PC-9 (cell line): ENCODE results near the gene SNX13. TPM values are rescaled to one million over a fixed set of nuclear protein-coding genes. Genes with fewer than 3 reads are reported as not detected.

Experiments used
- BruUV-seq: library from RNA; stranded (reverse); fragments of 400-500 nt; replicated peaks from 2 replicates; lab custom pipeline; 2021; lab: Mats Ljungman, UMichigan
- CTCF ChIA-PET: fragments of 300-600 bp; sonication (Branson Sonifier 250); formaldehyde crosslinking; loops from one replicate; lab custom pipeline; 2022; ENCODE audit warnings: antibody characterized with exemption; lab: Charles Lee
- POLR2A ChIA-PET: fragments of 300-600 bp; sonication (Branson Sonifier 250); formaldehyde crosslinking; loops from one replicate; lab custom pipeline; 2022; ENCODE audit warnings: antibody characterized with exemption; ENCODE audit not compliant: unreplicated experiment; lab: Charles Lee
- DNase-seq, 2 experiments: peaks; one replicate each; pipeline versions ENCODE4 v3.0.0 to v3.0.0-alpha.2; 2015 to 2022; ENCODE audit warnings: mixed read lengths in 1 of 2
- H2AFZ ChIP-seq: fragments of 200-600 bp; sonication (generic); 2 replicates; pipeline ENCODE4 v1.8.1; 2017; ENCODE audit warnings: antibody characterized with exemption
- H3F3A ChIP-seq: fragments of 200-600 bp; sonication (generic); 2 replicates; pipeline ENCODE4 v1.8.1; 2017; ENCODE audit warnings: antibody characterized with exemption, mild to moderate bottlenecking, low read depth; ENCODE audit not compliant: insufficient read depth
- H3K27ac ChIP-seq: fragments of 200-600 bp; sonication (generic); 2 replicates; pipeline ENCODE4 v1.6.1; 2016; ENCODE audit warnings: mixed run types
- H3K27me3 ChIP-seq: fragments of 200-600 bp; sonication (generic); 2 replicates; pipeline ENCODE4 v1.6.1; 2016; ENCODE audit warnings: low read depth, mixed run types; ENCODE audit not compliant: insufficient read depth
- H3K36me3 ChIP-seq: fragments of 200-600 bp; sonication (generic); 2 replicates; pipeline ENCODE4 v1.6.1; 2016; ENCODE audit warnings: low read depth, mixed run types
- H3K4me1 ChIP-seq: fragments of 200-600 bp; sonication (generic); replicated peaks from 2 replicates; pipeline ENCODE4 v1.6.1; 2016; ENCODE audit warnings: mixed run types; ENCODE audit not compliant: insufficient read depth
- H3K4me2 ChIP-seq: fragments of 200-600 bp; sonication (generic); 2 replicates; pipeline ENCODE4 v1.6.1; 2017; ENCODE audit warnings: mixed run types
- H3K4me3 ChIP-seq: fragments of 200-600 bp; sonication (generic); 2 replicates; pipeline ENCODE4 v1.6.1; 2016; ENCODE audit warnings: mixed run types
- H3K79me2 ChIP-seq: fragments of 200-600 bp; sonication (generic); 2 replicates; pipeline ENCODE4 v1.6.1; 2017; ENCODE audit warnings: low read depth, mixed run types
- H3K9me2 ChIP-seq: fragments of 200-600 bp; sonication (generic); 2 replicates; pipeline ENCODE4 v1.8.1; 2017; ENCODE audit warnings: mild to moderate bottlenecking; ENCODE audit not compliant: insufficient read depth
- H3K9me3 ChIP-seq: fragments of 200-600 bp; sonication (generic); 2 replicates; pipeline ENCODE4 v1.8.1; 2016; ENCODE audit warnings: low read depth; ENCODE audit not compliant: insufficient read depth
- H4K20me1 ChIP-seq: fragments of 200-600 bp; sonication (generic); 2 replicates; pipeline ENCODE4 v1.8.1; 2017; ENCODE audit not compliant: insufficient read depth
- EZH2 ChIP-seq: fragments of 200-600 bp; sonication (generic); IDR thresholded peaks from 2 replicates; pipeline ENCODE4 v1.8.0; 2017; ENCODE audit warnings: antibody characterized with exemption, low read depth
- intact Hi-C: fragments of 100-400 bp; cut with micrococcal nuclease; formaldehyde crosslinking; loops from one replicate; pipeline ENCODE4 v1.10.0; 2022; ENCODE audit not compliant: unreplicated experiment
- total RNA-seq: library from RNA; stranded (reverse); gene quantifications from 2 replicates; pipeline ENCODE4 v1.2.3, GENCODE V29; 2021
- TF ChIP-seq, protein P1 (sequence below): fragments of 200-600 bp; sonication (generic); conservative IDR thresholded peaks from 2 replicates; pipeline ENCODE4 v1.6.1; 2017; ENCODE audit warnings: mixed run types, antibody characterized with exemption, mild to moderate bottlenecking, moderate library complexity

Gene SNX13
- total RNA-seq, 1 experiment from 2014 or later: 56.3 TPM

- peaks cover 4% of the 10 kb centered on the region; the same call in 1 of the 2 replicates for H3F3A ChIP-seq
- H2AFZ ChIP-seq: no peak overlapping the region
- H4K20me1 ChIP-seq: no peaks in the 10 kb centered on the region
- 0 out of 2 replicates have a peak, but pooled peaks cover 10% of the 10 kb centered on the region for H3K36me3 ChIP-seq
- H3K9me2 ChIP-seq: no peaks in the 10 kb centered on the region; the same call in 1 of the 2 replicates
- CTCF ChIA-PET: no interaction called here
- no peak overlapping the region for H3K4me3 ChIP-seq
- no peaks in the 10 kb centered on the region for H3K9me3 ChIP-seq
- no peaks in the 10 kb centered on the region for H3K27me3 ChIP-seq
- no peaks in the 10 kb centered on the region for H3K79me2 ChIP-seq
- POLR2A ChIA-PET: no interaction called here
- BruUV-seq: no TSS peak
- no peak for DNase-seq
- peaks cover 14% of the 10 kb centered on the region for H3K4me1 ChIP-seq
- no peak overlapping the region for H3K27ac ChIP-seq
- no peak for TF ChIP-seq EZH2
- TF ChIP-seq, protein P1, sequence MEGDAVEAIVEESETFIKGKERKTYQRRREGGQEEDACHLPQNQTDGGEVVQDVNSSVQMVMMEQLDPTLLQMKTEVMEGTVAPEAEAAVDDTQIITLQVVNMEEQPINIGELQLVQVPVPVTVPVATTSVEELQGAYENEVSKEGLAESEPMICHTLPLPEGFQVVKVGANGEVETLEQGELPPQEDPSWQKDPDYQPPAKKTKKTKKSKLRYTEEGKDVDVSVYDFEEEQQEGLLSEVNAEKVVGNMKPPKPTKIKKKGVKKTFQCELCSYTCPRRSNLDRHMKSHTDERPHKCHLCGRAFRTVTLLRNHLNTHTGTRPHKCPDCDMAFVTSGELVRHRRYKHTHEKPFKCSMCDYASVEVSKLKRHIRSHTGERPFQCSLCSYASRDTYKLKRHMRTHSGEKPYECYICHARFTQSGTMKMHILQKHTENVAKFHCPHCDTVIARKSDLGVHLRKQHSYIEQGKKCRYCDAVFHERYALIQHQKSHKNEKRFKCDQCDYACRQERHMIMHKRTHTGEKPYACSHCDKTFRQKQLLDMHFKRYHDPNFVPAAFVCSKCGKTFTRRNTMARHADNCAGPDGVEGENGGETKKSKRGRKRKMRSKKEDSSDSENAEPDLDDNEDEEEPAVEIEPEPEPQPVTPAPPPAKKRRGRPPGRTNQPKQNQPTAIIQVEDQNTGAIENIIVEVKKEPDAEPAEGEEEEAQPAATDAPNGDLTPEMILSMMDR: no peak
- intact Hi-C loops: no loop called here
- H3K4me2 ChIP-seq: no peak overlapping the region
Observed at GRCh38 chr7:17787257-17787656, 153.0 kb downstream of the SNX13 start.

GRCh38 chr7:17786314-17786852, 153.9 kb downstream of the SNX13 start:
- Histone ChIP-seq H3K27me3 (no peaks in the 10 kb centered on the region), H3K4me1 (peaks cover 22% of the 10 kb centered on the region), H3K4me2 (no peak overlapping the region), H3K36me3 (0 out of 2 replicates have a peak, but pooled peaks cover 10% of the 10 kb centered on the region), H3K79me2 (no peaks in the 10 kb centered on the region), H3K27ac (no peak overlapping the region), H2AFZ (no peak overlapping the region), H4K20me1 (no peaks in the 10 kb centered on the region), H3K9me3 (0 out of 2 replicates have a peak, but pooled peaks cover 3% of the 10 kb centered on the region), H3K9me2 (no peaks in the 10 kb centered on the region; the same call in 1 of the 2 replicates), H3F3A (peaks cover 5% of the 10 kb centered on the region; the same call in 1 of the 2 replicates), H3K4me3 (no peak overlapping the region)
- TF ChIP-seq, protein P1: no peak
- no peak for TF ChIP-seq EZH2
- ChIA-PET POLR2A (no interaction called here), CTCF (interaction anchor here (0.5 kb wide), 1 partner anchor 571 kb away, joined by 3 read pairs; no protein-coding TSS in a partner anchor)
- DNase-seq: no peak
- intact Hi-C loops: no loop called here
- no TSS peak for BruUV-seq

DNA sequence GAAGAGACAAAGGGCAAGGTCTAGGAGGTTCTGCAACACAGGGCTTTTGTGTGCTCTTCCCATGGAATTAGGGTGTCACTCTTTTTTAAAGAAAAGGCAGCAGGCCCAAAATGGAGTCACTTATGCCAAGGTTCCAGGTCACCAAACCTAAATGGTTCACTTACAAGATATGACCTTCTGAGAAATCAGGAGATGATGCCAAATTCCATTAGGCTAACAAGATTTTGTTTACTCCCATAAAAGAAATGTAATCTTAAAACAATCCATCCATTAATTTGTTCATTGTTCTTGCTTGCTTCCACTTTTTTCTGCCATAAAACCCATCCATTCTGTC, 158.1 kb downstream of the SNX13 start:
- Histone ChIP-seq H3K27me3 (no peaks in the 10 kb centered on the region), H3K9me2 (no peaks in the 10 kb centered on the region; the same call in 1 of the 2 replicates), H4K20me1 (no peaks in the 10 kb centered on the region), H3K36me3 (no peaks in the 10 kb centered on the region), H2AFZ (no peak overlapping the region), H3K4me3 (no peak overlapping the region), H3K27ac (peak overlapping the region; percentile 43), H3K9me3 (0 out of 2 replicates have a peak, but pooled peaks cover 3% of the 10 kb centered on the region), H3K79me2 (no peaks in the 10 kb centered on the region), H3K4me2 (no peak overlapping the region), H3F3A (peaks cover 5% of the 10 kb centered on the region; the same call in 1 of the 2 replicates), H3K4me1 (peaks cover 16% of the 10 kb centered on the region)
- DNase-seq: no peak
- BruUV-seq: no TSS peak
- ChIA-PET CTCF (no interaction called here), POLR2A (no interaction called here)
- TF ChIP-seq, protein P1: no peak
- no peak for TF ChIP-seq EZH2
- intact Hi-C loops: no loop called here
